HEK293T (cell line): Measurements from ENCODE around the gene BRAF.

Source experiments
- ARNT ChIP-seq: fragments of 450-650 bp; IDR thresholded peaks from 2 replicates; pipeline ENCODE4 v1.6.1; 2017; ENCODE audit warnings: mild to moderate bottlenecking
- ELF4 ChIP-seq: fragments of 450-650 bp; IDR thresholded peaks from 2 replicates; pipeline ENCODE4 v1.6.1; 2017; ENCODE audit warnings: antibody characterized with exemption
- FOXA1 ChIP-seq: fragments of 450-650 bp; IDR thresholded peaks from 2 replicates; pipeline ENCODE4 v1.6.1; 2016; ENCODE audit warnings: mild to moderate bottlenecking
- FOXK2 ChIP-seq: fragments of 450-650 bp; IDR thresholded peaks from 2 replicates; pipeline ENCODE4 v1.6.1; 2016; ENCODE audit warnings: mild to moderate bottlenecking
- FOXM1 ChIP-seq: fragments of 450-650 bp; IDR thresholded peaks from 2 replicates; pipeline ENCODE4 v1.6.1; 2017; ENCODE audit warnings: mild to moderate bottlenecking, borderline replicate concordance
- NFRKB ChIP-seq: fragments of 450-650 bp; IDR thresholded peaks from 2 replicates; pipeline ENCODE4 v1.6.1; 2016; ENCODE audit warnings: mild to moderate bottlenecking, moderate library complexity
- SP1 ChIP-seq: fragments of 450-650 bp; IDR thresholded peaks from 2 replicates; pipeline ENCODE4 v1.6.1; 2017
- SUZ12 ChIP-seq: fragments of 450-650 bp; IDR thresholded peaks from 2 replicates; pipeline ENCODE4 v1.6.1; 2016; ENCODE audit warnings: mild to moderate bottlenecking
- ZNF384 ChIP-seq: fragments of 450-650 bp; IDR thresholded peaks from 2 replicates; pipeline ENCODE4 v1.6.1; 2016

- TF ChIP-seq SUZ12: no peak
- no peak for TF ChIP-seq ZNF384
- TF ChIP-seq SP1: no peak
- TF ChIP-seq ARNT: no peak
- TF ChIP-seq FOXA1: no peak
- no peak for TF ChIP-seq NFRKB
- no peak for TF ChIP-seq ELF4
- no peak for TF ChIP-seq FOXK2
- no peak for TF ChIP-seq FOXM1
These were observed 96.0 kb downstream of the BRAF start for GRCh38 chr7:140828741-140829140.
